Mesodermal cell (in vitro differentiated cells): Measurements from ENCODE around the gene CAPN10.

Experiments used
- H3K27ac ChIP-seq: 2 replicates; pipeline ENCODE4 v1.7.0; 2013; ENCODE audit warnings: mild to moderate bottlenecking, low read depth, low read length, moderate library complexity; ENCODE audit not compliant: severe bottlenecking
- H3K36me3 ChIP-seq: 2 replicates; pipeline ENCODE4 v1.7.1; 2013; ENCODE audit warnings: mild to moderate bottlenecking, low read length, moderate library complexity; ENCODE audit not compliant: control insufficient read depth, insufficient read depth
- H3K4me1 ChIP-seq: one replicate; pipeline ENCODE4 v1.7.1; 2013; ENCODE audit warnings: mild to moderate bottlenecking, low read length; ENCODE audit not compliant: insufficient read depth, control insufficient read depth, poor library complexity, severe bottlenecking
- H3K4me3 ChIP-seq: 2 replicates; pipeline ENCODE4 v1.7.0; 2013; ENCODE audit warnings: low read length, control low read depth, mild to moderate bottlenecking; ENCODE audit not compliant: insufficient read depth, poor library complexity, severe bottlenecking; ENCODE audit errors: extremely low read depth
- H3K9me3 ChIP-seq: 2 replicates; pipeline ENCODE4 v1.7.1; 2013; ENCODE audit warnings: mild to moderate bottlenecking, low read length, moderate library complexity; ENCODE audit not compliant: control insufficient read depth
- WGBS, 2 experiments: methylation state at CpG; one replicate each; pipeline ENCODE4 v1.1.5; 2013; ENCODE audit warnings: missing lambda C conversion rate in 2 of 2; ENCODE audit not compliant: insufficient coverage in 2 of 2; 5-methylcytosine and 5-hydroxymethylcytosine counted together

The CAPN10 gene

GRCh38 chr2:240599141-240599583, 12.6 kb downstream of the CAPN10 start:
- no peak overlapping the region for H3K27ac ChIP-seq
- no peaks in the 10 kb centered on the region for H3K4me1 ChIP-seq
- WGBS, 2 experiments, result 94 to 99% methylated on average over 9 to 10 of the region's 11 CpGs
- peaks cover 26% of the 10 kb centered on the region for H3K36me3 ChIP-seq
- H3K4me3 ChIP-seq, result no peak overlapping the region
- H3K9me3 ChIP-seq, result no peaks in the 10 kb centered on the region

- Histone ChIP-seq H3K36me3 (peaks cover 26% of the 10 kb centered on the region), H3K9me3 (no peaks in the 10 kb centered on the region), H3K4me1 (no peaks in the 10 kb centered on the region), H3K4me3 (no peak overlapping the region), H3K27ac (no peak overlapping the region)
- 95 to 98% methylated on average over 14 to 15 of the region's 16 CpGs for WGBS, 2 experiments
These were observed 14.0 kb downstream of the CAPN10 start for GRCh38 chr2:240600451-240600961.

- Histone ChIP-seq H3K4me1 (no peaks in the 10 kb centered on the region), H3K9me3 (no peaks in the 10 kb centered on the region), H3K4me3 (no peak overlapping the region), H3K36me3 (peaks cover 20% of the 10 kb centered on the region), H3K27ac (no peak overlapping the region)
- 88 to 92% methylated on average over 20 of the region's 20 CpGs for WGBS, 2 experiments
These were observed 14.7 kb downstream of the CAPN10 start for GRCh38 chr2:240601061-240601830.

DNA sequence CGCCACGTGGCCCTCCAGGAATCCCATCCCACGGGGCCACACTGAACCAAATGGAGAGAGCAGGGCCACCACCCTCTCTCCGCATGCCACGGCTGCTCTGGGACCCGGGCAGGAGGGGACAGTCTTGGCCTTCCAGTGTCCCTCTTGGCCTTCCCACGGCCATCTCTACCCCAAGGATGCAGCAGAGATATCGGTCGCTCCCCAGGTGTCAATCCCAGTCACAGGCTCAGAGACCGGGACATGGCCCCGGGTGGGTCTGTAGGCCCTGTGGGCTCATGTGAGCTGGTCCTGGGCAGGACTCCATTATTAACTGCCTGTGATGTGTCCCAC, 15.3 kb downstream of the CAPN10 start:
- Histone ChIP-seq H3K36me3 (peaks cover 17% of the 10 kb centered on the region), H3K27ac (no peak overlapping the region), H3K9me3 (no peaks in the 10 kb centered on the region), H3K4me1 (no peaks in the 10 kb centered on the region), H3K4me3 (no peak overlapping the region)
- WGBS, 2 experiments, result 91 to 97% methylated on average over 7 to 11 of the region's 11 CpGs

DNA sequence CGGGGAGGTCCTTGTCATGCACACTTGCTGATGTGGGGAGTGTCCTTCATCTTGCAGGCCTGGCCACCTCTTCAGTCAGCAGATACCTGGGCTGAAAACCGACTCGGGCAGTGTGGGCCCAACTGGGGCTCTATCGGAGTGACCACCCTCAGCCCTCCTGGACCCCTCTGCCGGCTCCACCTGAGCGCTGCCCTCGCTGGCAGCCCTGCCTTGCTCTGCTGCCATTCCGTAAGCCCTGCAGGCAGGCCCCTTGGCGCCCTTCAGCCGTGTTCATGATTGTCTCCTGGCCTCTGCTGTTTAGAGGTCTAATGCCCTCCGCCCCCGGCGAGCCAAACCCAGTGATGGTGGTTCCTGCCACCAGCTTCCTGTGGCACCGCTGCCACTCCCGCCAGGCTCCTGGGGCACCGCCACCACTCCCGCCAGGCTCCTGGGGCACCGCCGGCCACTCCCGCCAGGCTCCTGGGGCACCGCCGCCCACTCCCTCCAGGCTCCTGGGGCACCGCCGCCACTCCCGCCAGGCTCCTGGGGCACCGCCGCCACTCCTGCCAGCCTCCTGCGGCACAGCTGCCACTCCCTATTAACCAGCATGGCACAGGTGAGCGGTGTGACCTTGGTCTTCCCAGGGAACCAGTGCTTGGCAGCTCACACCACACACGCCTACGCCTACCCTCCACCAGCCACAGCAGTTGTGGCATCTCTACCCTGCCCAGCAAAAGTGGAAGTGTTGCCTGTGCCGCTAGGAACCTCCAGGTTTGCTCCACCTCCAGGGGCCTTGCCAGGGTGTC, 15.9 kb downstream of the CAPN10 start:
- 89 to 93% methylated on average over 25 to 30 of the region's 32 CpGs for WGBS, 2 experiments
- Histone ChIP-seq H3K36me3 (peaks cover 11% of the 10 kb centered on the region), H3K4me1 (no peaks in the 10 kb centered on the region), H3K4me3 (no peak overlapping the region), H3K9me3 (no peaks in the 10 kb centered on the region), H3K27ac (no peak overlapping the region)

DNA sequence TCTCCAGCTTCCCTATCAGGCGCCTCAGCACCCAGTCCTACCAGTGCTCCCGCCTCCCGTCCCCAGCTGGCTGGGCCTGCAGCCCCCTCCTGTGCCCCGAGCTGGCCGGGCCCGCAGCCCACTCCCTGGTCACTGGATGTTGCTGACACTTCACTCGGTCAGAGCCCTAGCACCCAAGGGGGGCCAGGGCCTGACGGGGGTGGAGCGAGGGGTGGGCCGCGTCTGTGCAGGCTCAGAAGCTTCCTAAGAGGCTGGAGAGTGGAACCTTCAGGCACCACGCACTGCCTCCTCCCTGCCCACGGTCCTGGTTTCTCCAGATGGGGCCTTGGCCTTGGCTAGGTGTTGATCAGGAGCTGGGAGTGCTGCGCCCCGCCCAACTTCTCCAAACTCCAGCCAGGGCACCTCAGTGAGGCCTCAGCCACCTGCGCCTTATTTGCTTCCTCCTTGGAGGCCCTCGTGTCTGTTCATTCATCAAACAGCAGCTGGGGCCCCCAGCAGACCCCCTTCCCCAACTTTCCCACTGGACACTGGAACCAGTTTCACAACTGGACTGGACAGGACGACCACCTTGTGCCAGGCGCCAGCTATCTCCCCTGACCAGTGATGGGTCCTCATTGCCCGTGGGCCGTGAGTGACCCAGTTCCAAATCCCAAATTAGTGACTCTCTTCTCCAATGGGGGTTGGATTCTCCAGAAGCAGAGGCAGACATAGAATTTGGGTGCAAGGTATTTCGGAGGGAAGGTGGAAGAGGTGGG, 16.7 kb downstream of the CAPN10 start:
- Histone ChIP-seq H3K9me3 (no peaks in the 10 kb centered on the region), H3K4me1 (no peaks in the 10 kb centered on the region), H3K36me3 (peaks cover 8% of the 10 kb centered on the region), H3K27ac (no peak overlapping the region), H3K4me3 (no peak overlapping the region)
- 86 to 88% methylated on average over 12 to 22 of the region's 22 CpGs for WGBS, 2 experiments

GRCh38 chr2:240603846-240604245, 17.3 kb downstream of the CAPN10 start:
- no peaks in the 10 kb centered on the region for H3K4me1 ChIP-seq
- no peak overlapping the region for H3K4me3 ChIP-seq
- no peaks in the 10 kb centered on the region for H3K9me3 ChIP-seq
- no peak overlapping the region for H3K27ac ChIP-seq
- 87 to 92% methylated on average over 8 to 10 of the region's 10 CpGs for WGBS, 2 experiments
- H3K36me3 ChIP-seq, result peaks cover 4% of the 10 kb centered on the region

DNA sequence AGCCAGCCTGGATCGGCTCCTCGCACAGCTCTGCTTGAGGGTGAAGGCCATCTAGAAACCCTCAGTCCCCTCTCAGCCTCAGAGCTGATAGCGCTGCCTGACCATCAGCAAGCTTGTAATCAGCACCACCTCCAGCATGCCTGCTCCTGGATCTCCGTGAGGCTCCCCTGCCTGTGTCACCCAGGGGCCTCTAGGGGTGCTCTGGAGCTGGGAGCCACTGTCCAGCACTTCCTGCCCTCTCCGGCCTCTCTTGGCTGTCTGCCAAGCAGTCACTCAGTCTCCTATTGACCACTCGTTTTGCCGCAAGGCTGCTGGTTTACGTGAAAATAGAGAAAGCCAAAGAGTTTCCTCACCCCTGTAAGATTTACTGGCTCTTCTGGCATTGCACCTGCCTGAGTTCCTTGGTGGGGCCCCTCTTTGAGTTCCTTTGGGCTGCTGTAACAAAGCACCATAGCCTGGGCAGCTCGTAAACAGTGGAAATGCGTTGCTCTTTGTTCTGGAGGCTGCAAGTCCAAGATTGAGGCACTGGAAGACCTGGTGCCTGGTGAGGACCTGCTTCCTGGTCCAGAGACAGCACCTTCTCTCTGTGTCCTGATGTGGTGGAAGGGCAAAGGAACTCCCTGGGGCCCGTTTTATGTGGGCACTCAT, 17.9 kb downstream of the CAPN10 start:
- Histone ChIP-seq H3K4me3 (no peak overlapping the region), H3K4me1 (no peaks in the 10 kb centered on the region), H3K9me3 (no peaks in the 10 kb centered on the region), H3K36me3 (peaks cover 3% of the 10 kb centered on the region), H3K27ac (no peak overlapping the region)
- 57 to 71% methylated on average over 8 to 11 of the region's 11 CpGs for WGBS, 2 experiments

DNA sequence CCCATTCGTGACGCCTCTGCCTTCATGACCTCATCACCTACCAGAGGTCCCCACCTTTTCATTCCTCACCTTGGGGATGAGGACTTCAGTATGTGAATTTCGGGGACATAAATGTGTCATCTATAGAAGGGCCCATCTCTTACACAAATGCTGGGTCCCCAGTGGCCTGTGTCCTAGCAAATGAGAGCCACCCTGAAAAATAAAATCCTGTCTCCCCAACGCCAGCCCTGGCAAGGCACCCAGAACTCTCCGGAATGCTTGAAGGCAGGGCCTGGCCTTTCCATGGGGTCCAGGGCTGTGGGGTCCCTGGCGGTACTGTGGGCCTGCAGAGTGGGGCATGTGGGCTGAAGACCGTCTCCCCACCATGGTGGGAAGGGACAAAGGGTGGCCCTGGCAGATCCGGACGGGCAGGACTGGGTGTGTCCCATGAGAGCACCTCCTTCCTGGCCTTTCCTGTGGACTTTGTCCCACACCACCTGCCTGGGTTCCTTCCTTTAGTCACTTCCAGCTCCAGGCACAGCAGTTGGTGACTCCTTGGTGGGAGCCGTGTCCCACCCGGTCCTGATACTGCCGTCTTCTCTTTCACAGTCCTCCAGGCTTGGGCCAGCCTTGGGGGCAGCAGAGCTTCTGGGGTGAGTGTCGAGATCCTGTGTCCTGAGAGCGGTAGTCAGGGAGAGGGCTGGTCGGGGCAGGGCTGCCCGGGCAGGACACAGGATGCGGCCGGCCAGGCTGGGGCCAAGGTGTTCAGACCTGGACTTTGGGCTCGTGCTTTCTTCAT, 18.6 kb downstream of the CAPN10 start:
- Histone ChIP-seq H3K9me3 (no peaks in the 10 kb centered on the region), H3K36me3 (no peaks in the 10 kb centered on the region)
- 87 to 91% methylated on average over 12 to 14 of the region's 19 CpGs for WGBS, 2 experiments

More for the DNA sequence above, 18.6 kb downstream of the CAPN10 start:
- Histone ChIP-seq H3K4me1 (no peaks in the 10 kb centered on the region), H3K27ac (no peak overlapping the region), H3K4me3 (no peak overlapping the region)
